RWPE2 (cell line): ENCODE data around the gene HPN.

ENCODE experiments used
- ATAC-seq: fragments of 200-7000 bp; cut with Tn5 transposase; 3 replicates; pipeline ENCODE4 v1.9.1; 2021; ENCODE audit warnings: low read depth
- DNase-seq: peaks from one replicate; pipeline ENCODE4 v3.0.0-alpha.2; 2020; ENCODE audit warnings: low spot score
- H3K27ac ChIP-seq: fragments of 450-650 bp; 2 replicates; pipeline ENCODE4 v1.5.1; 2017; ENCODE audit warnings: mild to moderate bottlenecking; ENCODE audit not compliant: poor library complexity, severe bottlenecking
- H3K27me3 ChIP-seq: fragments of 250-450 bp; sonication (Bioruptor Pico); 2 replicates; pipeline ENCODE4 v1.5.1; 2021; ENCODE audit warnings: mild to moderate bottlenecking, moderate library complexity; ENCODE audit not compliant: insufficient read depth, poor library complexity, severe bottlenecking
- H3K36me3 ChIP-seq: fragments of 250-450 bp; sonication (Bioruptor Pico); 2 replicates; pipeline ENCODE4 v1.5.1; 2020; ENCODE audit warnings: low read depth, mild to moderate bottlenecking, moderate library complexity
- H3K4me1 ChIP-seq: fragments of 250-450 bp; sonication (Bioruptor Pico); 2 replicates; pipeline ENCODE4 v1.5.1; 2021; ENCODE audit warnings: mild to moderate bottlenecking, moderate library complexity; ENCODE audit not compliant: insufficient read depth, poor library complexity, severe bottlenecking
- H3K4me3 ChIP-seq: fragments of 250-450 bp; sonication (Bioruptor Pico); 2 replicates; pipeline ENCODE4 v1.5.1; 2021; ENCODE audit warnings: mild to moderate bottlenecking, moderate library complexity; ENCODE audit not compliant: severe bottlenecking
- H3K9me3 ChIP-seq: fragments of 250-450 bp; sonication (Bioruptor Pico); 2 replicates; pipeline ENCODE4 v1.5.1; 2021; ENCODE audit warnings: mild to moderate bottlenecking, moderate library complexity; ENCODE audit not compliant: severe bottlenecking
- TF ChIP-seq, protein P1 (sequence below): fragments of 450-650 bp; IDR thresholded peaks from one replicate; pipeline ENCODE4 v1.5.1; 2017; ENCODE audit warnings: mild to moderate bottlenecking, moderate library complexity; ENCODE audit not compliant: poor library complexity, severe bottlenecking

The HPN gene

DNA sequence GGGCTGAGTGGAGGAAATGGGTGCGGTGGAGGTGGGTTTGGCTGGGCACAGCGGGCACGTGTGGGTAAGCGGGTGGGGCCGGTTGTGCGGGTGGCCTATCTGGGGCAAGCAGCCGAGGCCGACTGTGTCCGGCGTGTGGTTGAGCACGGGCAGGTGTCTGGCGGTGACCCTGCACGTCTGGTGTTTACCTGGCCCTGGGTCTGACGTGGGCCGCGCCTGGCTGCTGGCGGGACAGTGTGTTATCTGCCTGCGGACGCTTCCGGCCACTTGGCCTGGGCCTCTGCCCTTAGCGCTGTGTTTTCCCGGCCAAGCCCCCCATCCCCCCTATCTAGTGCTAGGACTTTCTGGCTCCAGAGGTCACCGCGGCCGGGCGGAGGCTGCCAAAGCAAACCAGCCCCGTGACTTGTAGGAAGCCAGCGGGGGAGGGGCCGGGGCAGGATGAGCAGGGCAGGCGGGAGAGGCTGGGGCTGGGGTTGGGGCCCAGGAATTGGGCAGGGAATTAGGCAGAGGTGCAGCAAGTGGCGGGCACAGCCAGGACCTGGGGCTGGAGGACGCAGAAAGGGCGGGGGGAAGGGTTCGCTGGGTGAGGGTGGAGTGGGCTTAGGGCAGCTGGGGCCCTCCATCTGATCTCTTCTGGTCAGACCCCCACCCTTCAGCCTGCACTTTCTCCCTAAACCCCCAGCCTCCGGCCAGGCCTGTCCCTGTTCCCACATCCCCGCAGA lies 534 bp upstream of the HPN start:
- ATAC-seq (no peak), DNase-seq (peak; percentile 52)
- TF ChIP-seq, protein P1, sequence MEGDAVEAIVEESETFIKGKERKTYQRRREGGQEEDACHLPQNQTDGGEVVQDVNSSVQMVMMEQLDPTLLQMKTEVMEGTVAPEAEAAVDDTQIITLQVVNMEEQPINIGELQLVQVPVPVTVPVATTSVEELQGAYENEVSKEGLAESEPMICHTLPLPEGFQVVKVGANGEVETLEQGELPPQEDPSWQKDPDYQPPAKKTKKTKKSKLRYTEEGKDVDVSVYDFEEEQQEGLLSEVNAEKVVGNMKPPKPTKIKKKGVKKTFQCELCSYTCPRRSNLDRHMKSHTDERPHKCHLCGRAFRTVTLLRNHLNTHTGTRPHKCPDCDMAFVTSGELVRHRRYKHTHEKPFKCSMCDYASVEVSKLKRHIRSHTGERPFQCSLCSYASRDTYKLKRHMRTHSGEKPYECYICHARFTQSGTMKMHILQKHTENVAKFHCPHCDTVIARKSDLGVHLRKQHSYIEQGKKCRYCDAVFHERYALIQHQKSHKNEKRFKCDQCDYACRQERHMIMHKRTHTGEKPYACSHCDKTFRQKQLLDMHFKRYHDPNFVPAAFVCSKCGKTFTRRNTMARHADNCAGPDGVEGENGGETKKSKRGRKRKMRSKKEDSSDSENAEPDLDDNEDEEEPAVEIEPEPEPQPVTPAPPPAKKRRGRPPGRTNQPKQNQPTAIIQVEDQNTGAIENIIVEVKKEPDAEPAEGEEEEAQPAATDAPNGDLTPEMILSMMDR, result no peak
- Histone ChIP-seq H3K4me3 (no peak overlapping the region), H3K4me1 (no peaks in the 10 kb centered on the region), H3K9me3 (no peaks in the 10 kb centered on the region), H3K27ac (no peak overlapping the region), H3K27me3 (no peaks in the 10 kb centered on the region), H3K36me3 (no peaks in the 10 kb centered on the region)

DNA sequence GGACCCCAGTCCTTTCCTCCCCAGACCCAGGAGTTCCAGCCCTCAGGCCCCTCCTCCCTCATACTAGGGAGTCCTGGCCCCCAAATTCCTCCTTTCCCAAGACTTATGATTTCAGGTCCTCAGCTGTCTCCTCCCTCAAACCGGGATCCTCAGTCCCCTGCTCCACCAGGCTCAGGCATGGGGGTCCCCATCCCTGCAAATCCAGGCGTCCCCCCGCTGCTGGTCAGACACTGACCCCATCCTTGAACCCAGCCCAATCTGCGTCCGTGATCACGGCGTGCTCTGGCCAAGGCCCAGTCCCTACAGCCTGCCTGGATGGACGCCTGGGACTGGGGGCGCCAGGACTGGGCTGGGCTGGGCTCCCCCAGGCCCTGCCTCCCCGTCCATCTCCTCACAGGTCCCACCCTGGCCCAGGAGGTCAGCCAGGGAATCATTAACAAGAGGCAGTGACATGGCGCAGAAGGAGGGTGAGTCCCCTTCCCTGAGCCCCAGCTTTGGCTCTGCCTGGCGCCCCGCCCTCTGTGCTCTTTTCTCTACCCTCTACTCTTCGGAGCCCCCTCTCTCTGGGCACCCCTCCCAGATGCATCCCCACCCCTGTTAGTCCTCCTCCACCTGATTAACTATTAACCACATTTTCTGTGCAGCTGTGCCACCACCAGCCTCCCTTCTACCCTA lies 672 bp downstream of the HPN start:
- no peaks in the 10 kb centered on the region for H3K36me3 ChIP-seq
- no peaks in the 10 kb centered on the region for H3K4me1 ChIP-seq
- H3K4me3 ChIP-seq, result no peak overlapping the region
- ATAC-seq (no peak), DNase-seq (no peak)
- H3K27ac ChIP-seq, result no peak overlapping the region
- no peaks in the 10 kb centered on the region for H3K9me3 ChIP-seq
- TF ChIP-seq, protein P1, result no peak
- H3K27me3 ChIP-seq, result no peaks in the 10 kb centered on the region

DNA sequence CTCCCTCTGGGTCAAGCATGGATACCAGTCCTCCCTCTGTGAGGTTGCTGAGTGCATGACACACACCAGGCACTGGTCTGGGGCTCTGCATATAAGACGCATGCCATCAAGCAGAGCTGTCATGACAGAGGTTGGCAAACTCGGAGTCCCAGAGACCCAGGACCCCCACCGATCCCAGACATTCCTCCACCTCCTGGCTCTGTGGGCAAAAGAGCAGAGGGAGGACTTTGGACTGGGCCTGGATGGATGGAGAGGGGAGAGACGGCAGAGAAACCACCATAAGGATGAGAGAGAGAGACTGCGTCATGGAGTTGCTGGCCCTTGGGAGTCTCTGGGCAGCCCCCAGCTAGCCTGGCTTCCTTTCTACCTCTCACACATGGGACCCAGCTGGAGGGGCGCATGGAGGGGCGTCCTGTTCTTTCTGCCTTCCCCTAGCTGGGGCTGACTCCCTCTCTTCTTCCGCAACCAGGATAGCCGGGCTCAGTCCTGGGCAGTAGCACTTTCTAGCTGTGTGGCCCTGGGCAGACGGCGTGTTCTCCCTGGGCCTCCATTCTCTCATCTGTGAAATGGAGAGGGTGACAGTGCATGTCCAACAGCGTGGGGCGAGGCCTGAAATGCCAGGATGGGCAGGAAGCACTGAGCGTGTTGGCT lies 1.6 kb downstream of the HPN start:
- Histone ChIP-seq H3K27me3 (no peaks in the 10 kb centered on the region), H3K4me1 (no peaks in the 10 kb centered on the region), H3K27ac (no peak overlapping the region), H3K4me3 (no peak overlapping the region), H3K9me3 (no peaks in the 10 kb centered on the region), H3K36me3 (no peaks in the 10 kb centered on the region)
- TF ChIP-seq, protein P1, result no peak
- DNase-seq, result no peak
- ATAC-seq, result no peak

DNA sequence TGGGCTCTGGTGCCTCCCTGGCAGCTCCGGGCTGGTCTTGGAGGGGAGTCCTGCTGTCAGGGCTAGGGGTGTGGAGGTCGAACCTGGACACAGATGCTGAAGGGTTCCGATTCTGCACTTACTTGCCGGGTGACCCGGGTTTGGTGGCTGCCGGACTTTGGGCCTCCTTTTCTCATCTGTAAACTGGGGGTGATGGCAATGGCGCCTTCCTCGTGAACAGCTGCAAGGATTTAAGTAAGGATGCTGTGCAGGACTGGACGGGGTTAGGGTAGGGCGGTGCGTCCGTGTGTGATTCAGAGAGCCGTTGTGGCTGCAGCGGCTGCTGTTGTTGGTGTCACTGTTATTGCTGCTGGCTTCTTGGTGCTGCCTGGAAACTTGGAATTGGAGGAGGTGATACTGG lies 2.4 kb downstream of the HPN start:
- Histone ChIP-seq H3K36me3 (no peaks in the 10 kb centered on the region), H3K9me3 (no peaks in the 10 kb centered on the region), H3K27ac (no peak overlapping the region), H3K4me1 (no peaks in the 10 kb centered on the region), H3K27me3 (no peaks in the 10 kb centered on the region), H3K4me3 (no peak overlapping the region)
- ATAC-seq, result no peak
- TF ChIP-seq, protein P1, result no peak
- DNase-seq, result no peak
